OCI-LY7 (cell line): ENCODE measurements around the gene FAM76B. TPM values are rescaled to one million over a fixed set of nuclear protein-coding genes. Genes with fewer than 3 reads are reported as not detected.

ENCODE experiments used
- BruUV-seq: library from RNA; stranded (reverse); fragments of 400-500 nt; replicated peaks from 2 replicates; lab custom pipeline; 2021; lab: Mats Ljungman, UMichigan
- CTCF ChIA-PET: fragments of 300-600 bp; sonication (Branson Sonifier 250); formaldehyde crosslinking; loops from one replicate; lab custom pipeline; 2022; ENCODE audit warnings: antibody characterized with exemption; ENCODE audit not compliant: unreplicated experiment; lab: Charles Lee
- POLR2A ChIA-PET: fragments of 300-600 bp; sonication (Branson Sonifier 250); formaldehyde crosslinking; loops from one replicate; lab custom pipeline; 2022; ENCODE audit warnings: antibody characterized with exemption; lab: Charles Lee
- DNase-seq: peaks from one replicate; pipeline ENCODE4 v3.0.0-alpha.2; 2015; ENCODE audit warnings: low spot score
- H2AFZ ChIP-seq: fragments of 200-600 bp; sonication (generic), shearing (Covaris generic); 2 replicates; pipeline ENCODE4 v1.6.1; 2014; ENCODE audit warnings: mild to moderate bottlenecking, antibody characterized with exemption, low read length, moderate library complexity
- H3K27ac ChIP-seq: fragments of 200-600 bp; sonication (generic); 2 replicates; pipeline ENCODE4 v1.5.1; 2014; ENCODE audit warnings: mixed run types, low read depth, mild to moderate bottlenecking, moderate library complexity, low read length, inconsistent platforms; ENCODE audit not compliant: poor library complexity, severe bottlenecking
- H3K36me3 ChIP-seq: fragments of 200-600 bp; sonication (generic); 2 replicates; pipeline ENCODE4 v1.6.1; 2014; ENCODE audit warnings: mild to moderate bottlenecking, antibody characterized with exemption, low read length, moderate library complexity, mixed read lengths; ENCODE audit not compliant: insufficient read depth
- H3K4me1 ChIP-seq: fragments of 200-600 bp; sonication (generic); 2 replicates; pipeline ENCODE4 v1.5.1; 2014; ENCODE audit warnings: mild to moderate bottlenecking, low read length; ENCODE audit not compliant: insufficient read depth, poor library complexity, severe bottlenecking
- H3K4me2 ChIP-seq: fragments of 200-600 bp; sonication (generic); 2 replicates; pipeline ENCODE4 v1.6.1; 2014; ENCODE audit warnings: mild to moderate bottlenecking, low read length
- H3K4me3 ChIP-seq: fragments of 200-600 bp; sonication (generic); 2 replicates; pipeline ENCODE4 v1.5.1; 2014; ENCODE audit warnings: mild to moderate bottlenecking, low read depth, low read length; ENCODE audit not compliant: poor library complexity, severe bottlenecking
- H3K79me2 ChIP-seq: fragments of 200-600 bp; sonication (generic); 2 replicates; pipeline ENCODE4 v1.6.1; 2016; ENCODE audit warnings: low read depth, mild to moderate bottlenecking, low read length, moderate library complexity, mixed read lengths; ENCODE audit not compliant: insufficient read depth
- H3K9me2 ChIP-seq: fragments of 200-600 bp; sonication (generic); 2 replicates; pipeline ENCODE4 v1.6.1; 2016; ENCODE audit warnings: mild to moderate bottlenecking, low read length, mixed read lengths; ENCODE audit not compliant: insufficient read depth
- H3K9me3 ChIP-seq: fragments of 200-600 bp; sonication (generic); 2 replicates; pipeline ENCODE4 v1.6.1; 2014; ENCODE audit warnings: mild to moderate bottlenecking, mixed run types, low read length, mixed read lengths
- H4K20me1 ChIP-seq: fragments of 200-600 bp; sonication (generic); 2 replicates; pipeline ENCODE4 v1.6.1; 2014; ENCODE audit warnings: mild to moderate bottlenecking, antibody characterized with exemption, low read length, moderate library complexity, mixed read lengths; ENCODE audit not compliant: insufficient read depth
- CTCF ChIP-seq: fragments of 200-600 bp; sonication (generic); conservative IDR thresholded peaks from 2 replicates; pipeline ENCODE4 v1.5.1; 2014; ENCODE audit warnings: mild to moderate bottlenecking, antibody characterized with exemption, low read length, moderate library complexity, mixed read lengths
- EZH2phosphoT487 ChIP-seq: fragments of 200-600 bp; sonication (generic); IDR thresholded peaks from 2 replicates; pipeline ENCODE4 v1.6.1; 2018; ENCODE audit warnings: low read depth, borderline replicate concordance, mild to moderate bottlenecking, mixed run types, antibody characterized with exemption, low read length, moderate library complexity, mixed read lengths
- intact Hi-C: fragments of 100-400 bp; cut with micrococcal nuclease; formaldehyde crosslinking; loops from one replicate; pipeline ENCODE4 v1.10.0; 2022; ENCODE audit not compliant: unreplicated experiment
- total RNA-seq, 2 experiments: library from RNA; depleted of rRNA in 1 of 2; stranded (reverse); fragments of >200 nt in 1 of 2; shearing (Covaris generic) in 1 of 2; gene quantifications; 2 replicates each; pipeline ENCODE4 v1.2.3, GENCODE V29; 2014 to 2022

Gene FAM76B
- total RNA-seq, 2 experiments from 2014 or later, result 40.9 to 53.7 TPM

GRCh38 chr11:95729462-95729861, 60.1 kb downstream of the FAM76B start:
- Histone ChIP-seq H2AFZ (no peak overlapping the region), H3K79me2 (no peaks in the 10 kb centered on the region), H4K20me1 (no peaks in the 10 kb centered on the region), H3K9me2 (no peaks in the 10 kb centered on the region), H3K27ac (no peak overlapping the region), H3K4me3 (no peak overlapping the region), H3K4me1 (no peaks in the 10 kb centered on the region), H3K4me2 (no peak overlapping the region), H3K9me3 (no peaks in the 10 kb centered on the region), H3K36me3 (no peaks in the 10 kb centered on the region)
- TF ChIP-seq EZH2phosphoT487 (no peak), CTCF (no peak)
- intact Hi-C loops, result no loop called here
- DNase-seq, result no peak
- ChIA-PET POLR2A (interaction anchor here (1.2 to 1.8 kb wide), 3 partner anchors 9 to 724 kb away, joined by 3 read pairs; partner anchors contain the start of gene SESN3), CTCF (no interaction called here)
- BruUV-seq, result no TSS peak

- Histone ChIP-seq H3K79me2 (no peaks in the 10 kb centered on the region), H3K4me1 (no peaks in the 10 kb centered on the region), H4K20me1 (no peaks in the 10 kb centered on the region), H3K4me2 (no peak overlapping the region), H2AFZ (no peak overlapping the region), H3K9me2 (no peaks in the 10 kb centered on the region), H3K27ac (no peak overlapping the region), H3K36me3 (no peaks in the 10 kb centered on the region), H3K9me3 (no peaks in the 10 kb centered on the region), H3K4me3 (no peak overlapping the region)
- intact Hi-C loops, result no loop called here
- TF ChIP-seq CTCF (no peak), EZH2phosphoT487 (no peak)
- no peak for DNase-seq
- ChIA-PET CTCF (no interaction called here), POLR2A (interaction anchor here (1.1 kb wide), 1 partner anchor 518 kb away, joined by 3 read pairs; no protein-coding TSS in a partner anchor)
- no TSS peak for BruUV-seq
Observed at GRCh38 chr11:95728790-95729189, 60.8 kb downstream of the FAM76B start.

- no peaks in the 10 kb centered on the region for H4K20me1 ChIP-seq
- no peaks in the 10 kb centered on the region for H3K4me1 ChIP-seq
- no peak overlapping the region for H3K27ac ChIP-seq
- no peak overlapping the region for H2AFZ ChIP-seq
- TF ChIP-seq EZH2phosphoT487, result no peak
- no peak for TF ChIP-seq CTCF
- intact Hi-C loops, result no loop called here
- H3K9me3 ChIP-seq, result no peaks in the 10 kb centered on the region
- H3K4me3 ChIP-seq, result no peak overlapping the region
- H3K36me3 ChIP-seq, result no peaks in the 10 kb centered on the region
- ChIA-PET CTCF (no interaction called here), POLR2A (interaction anchor here (1.1 kb wide), 1 partner anchor 517 kb away, joined by 3 read pairs; no protein-coding TSS in a partner anchor)
- no peak overlapping the region for H3K4me2 ChIP-seq
- H3K9me2 ChIP-seq, result no peaks in the 10 kb centered on the region
- no TSS peak for BruUV-seq
- H3K79me2 ChIP-seq, result no peaks in the 10 kb centered on the region
- DNase-seq, result no peak
Observed at GRCh38 chr11:95728094-95728493, 61.5 kb downstream of the FAM76B start.
